K562 (cell line): ENCODE data around the gene ANK3. TPM values are rescaled to one million over a fixed set of nuclear protein-coding genes. Genes with fewer than 3 reads are reported as not detected.

Source experiments
- BHLHE40 ChIP-seq: IDR thresholded peaks from 2 replicates; pipeline ENCODE4 v1.6.1; 2011; ENCODE audit warnings: low read length, improper control_type of control experiment
- ESRRB ChIP-seq: fragments of 250-450 bp; sonication (Bioruptor Pico); IDR thresholded peaks from 2 replicates; pipeline ENCODE4 v1.5.0; 2020; ENCODE audit warnings: mild to moderate bottlenecking, moderate library complexity, borderline replicate concordance
- NFE2 ChIP-seq: IDR thresholded peaks from 2 replicates; pipeline ENCODE4 v1.6.1; 2014; ENCODE audit warnings: antibody characterized with exemption, low read depth
- NFXL1 ChIP-seq: fragments of 450-650 bp; formaldehyde crosslinking; IDR thresholded peaks from 2 replicates; pipeline ENCODE4 v1.4.0; 2021; ENCODE audit warnings: mild to moderate bottlenecking
- PHF21A ChIP-seq: fragments of 450-650 bp; IDR thresholded peaks from 2 replicates; pipeline ENCODE4 v1.6.1; 2017; ENCODE audit warnings: low read depth, borderline replicate concordance
- SIX5 ChIP-seq, 2 experiments: IDR thresholded peaks; 2 replicates each; pipeline ENCODE4 v1.6.1; 2011; ENCODE audit warnings: low read length in 2 of 2, borderline replicate concordance in 1 of 2, low read depth in 1 of 2, mild to moderate bottlenecking in 1 of 2, moderate library complexity in 1 of 2; ENCODE audit not compliant: insufficient read depth in 1 of 2
- TFAM ChIP-seq: fragments of 250-450 bp; sonication (Bioruptor Pico); conservative IDR thresholded peaks from 2 replicates; pipeline ENCODE4 v1.5.0; 2021; ENCODE audit warnings: mild to moderate bottlenecking, moderate library complexity
- ZNF217 ChIP-seq: sonication (generic); formaldehyde crosslinking; IDR thresholded peaks from 2 replicates; pipeline ENCODE4 v1.8.0; 2022; ENCODE audit warnings: mild to moderate bottlenecking, missing genetic modification reagents
- polyA plus RNA-seq, 8 experiments: library from polyadenylated mRNA; depleted of rRNA in 4 of 8; stranded (reverse) in 5 of 8; unstranded in 3 of 8; fragments of >200 nt; fragmentation: Nextera tagmentation in 2 of 8; fragmentation: Illumina TruSeq in 1 of 8; extraction: Ambion mirVana in 2 of 8; extraction: Trizol in 1 of 8; gene quantifications; 2 replicates each; pipeline versions ENCODE4 v1.2.1 to v1.2.3, GENCODE V29; 2011 to 2014; ENCODE audit warnings: inconsistent platforms in 1 of 8, missing spikeins in 1 of 8
- total RNA-seq, 7 experiments: library from RNA; depleted of rRNA in 6 of 7; stranded (reverse); fragments of >200 nt in 6 of 7; fragmentation: Illumina TruSeq in 2 of 7; extraction: Trizol in 2 of 7; gene quantifications; 2 replicates each; pipeline versions ENCODE4 v1.2.1 to v1.2.3, GENCODE V29; 2011 to 2021; ENCODE audit warnings: low replicate concordance in 1 of 7
- TF ChIP-seq, protein P1 (sequence below), 2 experiments: fragments of 450-650 bp in 1 of 2; sonication (generic) in 1 of 2; formaldehyde crosslinking in 1 of 2; IDR thresholded peaks; 2 replicates each; pipeline versions ENCODE4 v1.7.1 to v1.9.0; 2016 to 2022; ENCODE audit warnings: inconsistent platforms in 1 of 2, mild to moderate bottlenecking in 1 of 2, missing genetic modification reagents in 1 of 2
- TF ChIP-seq, protein P2 (sequence below): IDR thresholded peaks from 2 replicates; pipeline ENCODE4 v1.6.1; 2011; ENCODE audit warnings: borderline replicate concordance, low read depth, mild to moderate bottlenecking, moderate library complexity, low read length; ENCODE audit not compliant: insufficient read depth, poor library complexity, severe bottlenecking

Gene ANK3
- total and polyA plus RNA-seq, 9 of the 15 experiments (the other 6 are each of a cell fraction or from before 2014, with no cell fraction given): 10.0 to 32.3 (median 17.9) TPM

DNA sequence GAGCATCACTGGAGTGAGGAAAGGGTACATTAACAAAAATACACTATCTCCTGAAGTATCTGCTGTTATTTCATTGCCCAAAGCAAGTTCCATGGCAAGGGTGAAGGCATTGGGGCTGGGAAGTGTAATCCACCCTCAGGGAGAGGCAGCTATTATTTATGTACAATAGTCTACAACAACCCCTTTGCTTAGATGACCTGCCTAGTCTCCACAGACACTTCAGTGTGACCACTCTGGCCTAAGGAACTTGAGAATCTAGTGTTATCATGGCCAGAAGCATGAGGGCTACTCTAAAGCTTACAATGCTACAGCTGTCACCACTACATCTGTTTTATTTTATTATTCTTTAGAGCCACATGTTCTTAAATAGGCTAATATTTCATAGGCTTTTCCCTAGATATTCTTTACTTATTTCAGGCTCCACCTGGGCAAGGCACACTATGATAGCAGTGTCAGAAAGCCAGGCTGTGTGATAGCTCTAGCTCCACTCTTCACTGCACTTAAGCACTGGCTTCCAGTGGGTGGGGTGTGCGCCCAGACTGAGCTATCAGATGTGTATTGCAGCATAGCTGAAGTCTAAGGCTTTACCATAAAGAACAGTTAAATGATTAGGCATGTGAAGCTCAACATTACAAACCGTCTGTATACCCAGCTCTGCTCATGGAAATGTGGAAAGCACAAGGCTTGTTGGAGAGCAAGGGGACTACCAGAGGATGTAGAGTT is 366.4 kb downstream of the ANK3 start (continued):
- TF ChIP-seq, protein P1, sequence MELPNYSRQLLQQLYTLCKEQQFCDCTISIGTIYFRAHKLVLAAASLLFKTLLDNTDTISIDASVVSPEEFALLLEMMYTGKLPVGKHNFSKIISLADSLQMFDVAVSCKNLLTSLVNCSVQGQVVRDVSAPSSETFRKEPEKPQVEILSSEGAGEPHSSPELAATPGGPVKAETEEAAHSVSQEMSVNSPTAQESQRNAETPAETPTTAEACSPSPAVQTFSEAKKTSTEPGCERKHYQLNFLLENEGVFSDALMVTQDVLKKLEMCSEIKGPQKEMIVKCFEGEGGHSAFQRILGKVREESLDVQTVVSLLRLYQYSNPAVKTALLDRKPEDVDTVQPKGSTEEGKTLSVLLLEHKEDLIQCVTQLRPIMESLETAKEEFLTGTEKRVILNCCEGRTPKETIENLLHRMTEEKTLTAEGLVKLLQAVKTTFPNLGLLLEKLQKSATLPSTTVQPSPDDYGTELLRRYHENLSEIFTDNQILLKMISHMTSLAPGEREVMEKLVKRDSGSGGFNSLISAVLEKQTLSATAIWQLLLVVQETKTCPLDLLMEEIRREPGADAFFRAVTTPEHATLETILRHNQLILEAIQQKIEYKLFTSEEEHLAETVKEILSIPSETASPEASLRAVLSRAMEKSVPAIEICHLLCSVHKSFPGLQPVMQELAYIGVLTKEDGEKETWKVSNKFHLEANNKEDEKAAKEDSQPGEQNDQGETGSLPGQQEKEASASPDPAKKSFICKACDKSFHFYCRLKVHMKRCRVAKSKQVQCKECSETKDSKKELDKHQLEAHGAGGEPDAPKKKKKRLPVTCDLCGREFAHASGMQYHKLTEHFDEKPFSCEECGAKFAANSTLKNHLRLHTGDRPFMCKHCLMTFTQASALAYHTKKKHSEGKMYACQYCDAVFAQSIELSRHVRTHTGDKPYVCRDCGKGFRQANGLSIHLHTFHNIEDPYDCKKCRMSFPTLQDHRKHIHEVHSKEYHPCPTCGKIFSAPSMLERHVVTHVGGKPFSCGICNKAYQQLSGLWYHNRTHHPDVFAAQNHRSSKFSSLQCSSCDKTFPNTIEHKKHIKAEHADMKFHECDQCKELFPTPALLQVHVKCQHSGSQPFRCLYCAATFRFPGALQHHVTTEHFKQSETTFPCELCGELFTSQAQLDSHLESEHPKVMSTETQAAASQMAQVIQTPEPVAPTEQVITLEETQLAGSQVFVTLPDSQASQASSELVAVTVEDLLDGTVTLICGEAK (IDR thresholded peaks at IDR 0.05): no peak
- TF ChIP-seq, protein P1 (CRISPR knock-in tag; IDR thresholded peaks at IDR 0.05): no peak
- no peak for TF ChIP-seq NFXL1 (CRISPR knock-in tag)
- no peak for TF ChIP-seq SIX5 (IDR thresholded peaks at IDR 0.05; ENCODE audit: borderline replicate concordance in 1 of 2, insufficient read depth in 1 of 2, low read depth in 1 of 2, low read length in 2 of 2)
- no peak for TF ChIP-seq ESRRB (CRISPR knock-in tag)
- no peak for TF ChIP-seq BHLHE40
- TF ChIP-seq PHF21A: no peak
- TF ChIP-seq ZNF217 (CRISPR knock-in tag): no peak
- TF ChIP-seq TFAM: no peak
- no peak for TF ChIP-seq NFE2
- TF ChIP-seq, protein P2, sequence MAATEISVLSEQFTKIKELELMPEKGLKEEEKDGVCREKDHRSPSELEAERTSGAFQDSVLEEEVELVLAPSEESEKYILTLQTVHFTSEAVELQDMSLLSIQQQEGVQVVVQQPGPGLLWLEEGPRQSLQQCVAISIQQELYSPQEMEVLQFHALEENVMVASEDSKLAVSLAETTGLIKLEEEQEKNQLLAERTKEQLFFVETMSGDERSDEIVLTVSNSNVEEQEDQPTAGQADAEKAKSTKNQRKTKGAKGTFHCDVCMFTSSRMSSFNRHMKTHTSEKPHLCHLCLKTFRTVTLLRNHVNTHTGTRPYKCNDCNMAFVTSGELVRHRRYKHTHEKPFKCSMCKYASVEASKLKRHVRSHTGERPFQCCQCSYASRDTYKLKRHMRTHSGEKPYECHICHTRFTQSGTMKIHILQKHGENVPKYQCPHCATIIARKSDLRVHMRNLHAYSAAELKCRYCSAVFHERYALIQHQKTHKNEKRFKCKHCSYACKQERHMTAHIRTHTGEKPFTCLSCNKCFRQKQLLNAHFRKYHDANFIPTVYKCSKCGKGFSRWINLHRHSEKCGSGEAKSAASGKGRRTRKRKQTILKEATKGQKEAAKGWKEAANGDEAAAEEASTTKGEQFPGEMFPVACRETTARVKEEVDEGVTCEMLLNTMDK: no peak
